ENCODE measurements around the gene SNAP47.

The SNAP47 gene

GRCh38 chr1:227753999-227754711 lies 18.9 kb downstream of the SNAP47 start:
- DNase-seq = no peak

GRCh38 chr1:227754958-227755357 lies 19.7 kb downstream of the SNAP47 start:
- no peak for DNase-seq

GRCh38 chr1:227756172-227756959 lies 21.1 kb downstream of the SNAP47 start:
- DNase-seq = no peak

- no peak for DNase-seq
Observed at GRCh38 chr1:227757781-227758180, 22.5 kb downstream of the SNAP47 start.

- no peak for DNase-seq
Observed at GRCh38 chr1:227758366-227758765, 23.1 kb downstream of the SNAP47 start.

- no peak for DNase-seq
Observed at GRCh38 chr1:227759341-227760300, 24.4 kb downstream of the SNAP47 start.

GRCh38 chr1:227760377-227760776 lies 25.1 kb downstream of the SNAP47 start:
- DNase-seq = no peak

GRCh38 chr1:227761621-227762230 lies 26.5 kb downstream of the SNAP47 start:
- no peak for DNase-seq

- peak; percentile 88 to 92 for DNase-seq
Observed at GRCh38 chr1:227762231-227762911, 27.1 kb downstream of the SNAP47 start.

- DNase-seq = no peak
Observed at GRCh38 chr1:227763246-227764018, 28.2 kb downstream of the SNAP47 start.

GRCh38 chr1:227764019-227764391 lies 28.8 kb downstream of the SNAP47 start:
- DNase-seq = no peak

GRCh38 chr1:227765261-227766014 lies 30.2 kb downstream of the SNAP47 start:
- DNase-seq = no peak

GRCh38 chr1:227766015-227766634 lies 30.9 kb downstream of the SNAP47 start:
- DNase-seq = peak; percentile 97 to 98

- peak; percentile 48 to 62 for DNase-seq
Observed at GRCh38 chr1:227766653-227767277, 31.5 kb downstream of the SNAP47 start.

- DNase-seq = no peak
Observed at GRCh38 chr1:227767401-227768124, 32.3 kb downstream of the SNAP47 start.

GRCh38 chr1:227768125-227768439 lies 32.8 kb downstream of the SNAP47 start:
- no peak for DNase-seq

GRCh38 chr1:227768640-227769039 lies 33.4 kb downstream of the SNAP47 start:
- DNase-seq = no peak

- no peak for DNase-seq
Observed at GRCh38 chr1:227769047-227769935, 34.1 kb downstream of the SNAP47 start.
